Prostate gland (tissue), 2 donors: ENCODE data around the gene GABARAP.

Experiments
- POLR2A ChIP-seq: fragments of 450-650 bp; IDR thresholded peaks from one replicate; pipeline ENCODE4 v1.6.1; 2016; ENCODE audit warnings: antibody characterized with exemption, mild to moderate bottlenecking
- POLR2AphosphoS5 ChIP-seq: sonication (generic); formaldehyde crosslinking; IDR thresholded peaks from one replicate; pipeline ENCODE4 v1.6.1; 2017; ENCODE audit warnings: antibody characterized with exemption
- TF ChIP-seq, protein P1 (sequence below), 4 experiments: fragments of 200-600 bp in 2 of 4; fragments of 450-650 bp in 2 of 4; sonication (generic) in 2 of 4; IDR thresholded peaks; 1 replicate in 3 of 4; 2 replicates in 1 of 4; pipeline ENCODE4 v1.5.1; 2016 to 2019; ENCODE audit warnings: antibody characterized with exemption in 4 of 4, mild to moderate bottlenecking in 2 of 4, moderate library complexity in 2 of 4

GRCh38 chr17:7218166-7218565 is 24.1 kb downstream of the GABARAP start:
- TF ChIP-seq, protein P1, sequence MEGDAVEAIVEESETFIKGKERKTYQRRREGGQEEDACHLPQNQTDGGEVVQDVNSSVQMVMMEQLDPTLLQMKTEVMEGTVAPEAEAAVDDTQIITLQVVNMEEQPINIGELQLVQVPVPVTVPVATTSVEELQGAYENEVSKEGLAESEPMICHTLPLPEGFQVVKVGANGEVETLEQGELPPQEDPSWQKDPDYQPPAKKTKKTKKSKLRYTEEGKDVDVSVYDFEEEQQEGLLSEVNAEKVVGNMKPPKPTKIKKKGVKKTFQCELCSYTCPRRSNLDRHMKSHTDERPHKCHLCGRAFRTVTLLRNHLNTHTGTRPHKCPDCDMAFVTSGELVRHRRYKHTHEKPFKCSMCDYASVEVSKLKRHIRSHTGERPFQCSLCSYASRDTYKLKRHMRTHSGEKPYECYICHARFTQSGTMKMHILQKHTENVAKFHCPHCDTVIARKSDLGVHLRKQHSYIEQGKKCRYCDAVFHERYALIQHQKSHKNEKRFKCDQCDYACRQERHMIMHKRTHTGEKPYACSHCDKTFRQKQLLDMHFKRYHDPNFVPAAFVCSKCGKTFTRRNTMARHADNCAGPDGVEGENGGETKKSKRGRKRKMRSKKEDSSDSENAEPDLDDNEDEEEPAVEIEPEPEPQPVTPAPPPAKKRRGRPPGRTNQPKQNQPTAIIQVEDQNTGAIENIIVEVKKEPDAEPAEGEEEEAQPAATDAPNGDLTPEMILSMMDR (IDR thresholded peaks at IDR 0.05): no peak
- no peak for TF ChIP-seq POLR2AphosphoS5
- no peak for TF ChIP-seq POLR2A
